GM21360 (cell line): Measurements from ENCODE around the gene PLAAT2.
"Not testable (repeated sequence)": the region's sequence is repeated elsewhere in the genome, so short reads cannot be mapped to it uniquely, and the experiment has no call there.

ENCODE experiments used
- ATAC-seq: cut with Tn5 transposase; IDR thresholded peaks from one replicate; pipeline ENCODE4 v1.9.1; 2021; ENCODE audit warnings: mild to moderate bottlenecking, moderate library complexity; ENCODE audit not compliant: unreplicated experiment

PLAAT2 gene

DNA sequence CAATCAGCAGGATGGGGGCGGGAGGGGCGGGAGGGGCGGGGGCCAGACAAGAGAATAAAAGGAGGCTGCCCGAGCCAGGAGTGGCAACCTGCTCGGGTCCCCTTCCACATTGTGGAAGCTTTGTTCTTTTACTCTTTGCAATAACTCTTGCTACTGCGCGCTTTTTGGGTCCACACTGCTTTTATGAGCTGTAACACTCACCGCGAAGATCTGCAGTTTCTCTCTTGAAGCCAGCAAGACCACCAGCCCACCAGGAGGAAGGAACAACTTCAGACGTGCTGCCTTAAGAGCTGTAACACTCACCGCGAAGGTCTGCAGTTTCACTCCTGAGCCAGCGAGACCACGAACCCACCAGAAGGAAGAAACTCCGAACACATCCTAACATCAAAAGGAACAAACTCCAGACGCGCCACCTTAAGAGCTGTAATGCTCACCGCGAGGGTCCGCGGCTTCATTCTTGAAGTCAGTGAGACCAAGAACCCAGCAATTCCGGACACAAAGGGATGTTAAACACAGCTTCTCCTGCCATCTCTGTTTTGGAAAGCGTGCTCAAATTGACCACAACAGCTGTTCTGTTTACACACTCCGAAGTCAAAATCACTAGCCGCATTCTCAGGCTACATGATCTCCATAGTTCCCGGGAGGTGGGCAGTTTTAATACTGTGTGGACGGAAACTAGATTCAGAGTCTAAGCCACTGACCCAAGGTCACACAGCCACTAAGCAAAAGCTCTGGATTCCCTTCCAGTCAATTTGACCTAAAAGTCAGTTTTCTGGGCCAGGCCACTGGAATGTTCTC is 11.9 kb downstream of the PLAAT2 start:
- no peak for ATAC-seq

DNA sequence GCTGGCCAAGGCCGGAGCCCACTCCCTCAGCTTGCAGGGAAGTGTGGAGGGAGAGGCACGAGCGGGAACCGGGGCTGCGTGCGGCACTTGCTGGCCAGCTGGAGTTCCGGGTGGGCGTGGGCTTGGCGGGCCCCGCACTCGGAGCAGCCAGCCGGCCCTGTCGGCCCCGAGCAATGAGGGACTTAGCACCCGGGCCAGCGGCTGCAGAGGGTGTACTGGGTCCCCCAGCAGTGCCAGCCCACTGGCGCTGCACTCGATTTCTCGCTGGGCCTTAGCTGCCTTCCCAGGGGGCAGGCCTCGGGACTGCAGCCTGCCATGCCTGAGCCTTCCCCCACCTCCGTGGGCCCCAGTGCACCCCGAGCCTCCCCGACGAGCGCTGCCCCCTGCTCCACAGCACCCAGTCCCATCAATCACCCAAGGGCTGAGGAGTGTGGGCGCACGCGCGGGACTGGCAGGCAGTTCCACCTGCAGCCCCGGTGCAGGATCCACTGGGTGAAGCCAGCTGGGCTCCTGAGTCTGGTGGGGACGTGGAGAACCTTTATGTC is 13.0 kb downstream of the PLAAT2 start:
- ATAC-seq = not testable (repeated sequence)

DNA sequence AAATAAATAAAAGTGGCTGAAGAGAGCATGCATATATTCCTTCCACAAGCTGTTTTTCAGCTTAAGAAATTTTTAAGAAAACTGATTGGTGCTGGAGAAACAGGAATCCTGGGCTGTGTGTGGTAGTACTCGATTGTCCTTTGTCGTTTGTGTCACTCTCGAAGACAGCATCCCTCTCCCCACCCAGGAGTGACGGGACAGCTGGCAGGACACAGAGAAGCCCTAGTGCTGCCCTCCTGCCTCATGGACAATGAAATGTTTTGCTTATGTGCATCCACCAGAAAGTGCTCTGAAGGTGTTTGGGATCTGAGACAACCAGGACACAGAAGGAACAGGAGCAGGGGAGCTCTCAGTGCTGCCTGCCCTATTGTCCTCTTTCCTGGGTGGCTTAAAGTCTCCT is 13.8 kb downstream of the PLAAT2 start:
- ATAC-seq = no peak

DNA sequence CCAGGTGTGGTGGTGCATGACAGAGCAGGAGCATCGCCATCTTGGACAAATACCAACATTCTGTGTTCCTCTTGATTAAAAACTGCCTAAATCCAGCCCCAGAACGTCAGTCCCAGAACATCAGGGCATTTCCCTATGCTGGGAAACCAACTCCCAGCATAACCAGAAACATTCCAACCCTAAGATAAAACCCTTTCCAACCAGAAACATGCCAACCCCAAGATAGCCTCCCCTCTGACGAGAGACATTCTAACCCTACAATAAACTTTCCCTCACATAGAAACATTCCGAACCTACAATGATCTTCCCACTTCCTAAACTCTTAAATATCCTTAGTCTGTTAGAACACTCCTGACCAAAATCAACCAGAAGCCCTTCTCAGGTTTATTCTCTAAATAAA is 15.0 kb downstream of the PLAAT2 start:
- ATAC-seq = no peak

DNA sequence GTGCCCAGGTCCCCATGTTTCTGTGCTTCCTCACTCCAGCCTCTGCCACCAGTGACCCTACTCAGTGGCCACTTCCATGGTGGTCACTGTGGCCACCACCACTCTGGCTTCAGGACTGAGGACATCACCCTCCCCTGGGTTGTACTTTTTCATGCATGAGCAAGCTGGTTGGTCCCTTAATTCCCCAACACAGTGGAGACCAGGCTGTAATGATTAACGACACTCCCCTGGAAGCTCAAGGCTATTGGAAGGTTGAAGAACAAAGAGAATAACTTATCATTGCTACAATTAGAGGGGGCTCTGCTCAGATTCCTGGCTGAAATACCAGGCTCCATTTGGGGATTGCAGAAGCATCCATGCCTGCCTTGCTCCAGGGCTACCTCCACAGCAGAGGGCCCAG is 16.1 kb downstream of the PLAAT2 start:
- ATAC-seq = no peak

DNA sequence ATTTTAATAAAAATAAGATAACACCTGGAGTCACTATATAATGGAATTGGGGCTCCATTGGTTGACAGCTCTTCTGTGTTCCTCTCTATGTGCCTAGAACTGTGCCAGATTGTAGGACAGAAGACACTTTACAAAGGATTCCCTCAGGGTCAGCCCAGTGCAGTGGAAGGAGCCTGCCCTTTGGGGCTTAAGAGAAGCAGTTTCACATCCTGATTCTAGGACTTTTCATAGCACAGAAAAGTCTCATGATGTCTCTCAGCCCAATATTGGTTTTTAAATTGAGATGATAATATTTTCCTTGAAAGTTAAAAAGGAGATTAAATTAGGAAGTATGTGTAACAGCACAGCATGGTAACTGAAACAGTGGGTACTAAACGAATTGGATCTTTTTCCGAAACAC is 19.5 kb downstream of the PLAAT2 start:
- no peak for ATAC-seq

DNA sequence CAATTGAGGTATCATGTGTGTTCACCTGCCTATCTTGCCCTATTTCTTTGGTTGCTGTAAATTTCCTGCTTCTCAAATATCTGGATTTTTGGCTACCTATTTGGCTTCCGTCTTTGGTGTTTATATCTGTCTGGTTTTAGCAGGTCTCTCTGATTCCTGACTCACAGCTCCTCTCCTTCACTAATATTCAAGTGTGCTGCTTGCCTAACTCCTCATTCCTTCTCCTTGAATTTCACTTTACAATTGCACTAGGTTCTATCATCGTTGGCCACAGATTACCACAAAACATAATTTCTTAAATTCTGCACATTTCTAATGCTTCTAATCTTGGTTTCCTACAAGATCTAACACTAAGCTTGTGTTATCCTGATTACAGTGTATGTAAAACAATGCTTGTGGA is 20.7 kb downstream of the PLAAT2 start:
- not testable (repeated sequence) for ATAC-seq

DNA sequence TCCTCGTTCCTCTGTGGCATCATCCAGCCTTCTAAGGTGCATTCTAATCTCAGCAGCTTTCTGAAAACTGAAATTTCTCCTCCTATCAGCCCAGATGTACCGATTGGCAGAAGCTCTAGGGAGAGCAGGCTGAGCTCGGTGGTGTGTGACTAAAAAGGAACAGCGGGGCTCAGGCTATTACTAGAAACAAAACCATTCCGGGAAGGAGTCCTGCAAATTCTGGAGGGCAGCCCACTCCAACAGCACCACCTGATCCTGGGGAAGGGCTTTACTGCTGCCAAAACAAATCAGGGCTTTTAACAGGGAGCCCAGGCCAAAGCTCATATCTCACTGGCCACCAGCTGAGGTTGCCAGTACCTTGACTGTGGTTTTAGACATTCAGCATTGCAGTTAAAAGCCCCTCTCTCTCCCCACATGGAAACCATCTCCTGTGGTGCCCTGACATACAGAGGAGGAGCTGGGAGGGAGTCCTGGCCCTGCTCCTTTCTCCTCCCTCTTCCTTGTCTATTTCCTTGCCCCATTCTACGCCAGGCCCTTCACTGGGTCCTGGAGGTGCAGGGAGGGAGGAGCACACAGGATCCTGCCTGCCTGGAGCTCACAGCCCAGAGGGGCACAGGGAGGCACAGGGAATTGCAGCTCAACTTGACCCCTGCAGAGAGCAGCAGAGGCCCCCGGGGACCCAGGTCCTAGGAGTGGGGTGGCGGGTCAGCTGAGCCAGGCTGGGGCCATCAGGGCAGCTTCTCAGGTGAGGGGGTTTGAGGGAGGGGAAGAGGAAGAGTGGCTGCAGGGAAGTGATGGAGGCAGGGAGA is 25.7 kb downstream of the PLAAT2 start:
- ATAC-seq = no peak

DNA sequence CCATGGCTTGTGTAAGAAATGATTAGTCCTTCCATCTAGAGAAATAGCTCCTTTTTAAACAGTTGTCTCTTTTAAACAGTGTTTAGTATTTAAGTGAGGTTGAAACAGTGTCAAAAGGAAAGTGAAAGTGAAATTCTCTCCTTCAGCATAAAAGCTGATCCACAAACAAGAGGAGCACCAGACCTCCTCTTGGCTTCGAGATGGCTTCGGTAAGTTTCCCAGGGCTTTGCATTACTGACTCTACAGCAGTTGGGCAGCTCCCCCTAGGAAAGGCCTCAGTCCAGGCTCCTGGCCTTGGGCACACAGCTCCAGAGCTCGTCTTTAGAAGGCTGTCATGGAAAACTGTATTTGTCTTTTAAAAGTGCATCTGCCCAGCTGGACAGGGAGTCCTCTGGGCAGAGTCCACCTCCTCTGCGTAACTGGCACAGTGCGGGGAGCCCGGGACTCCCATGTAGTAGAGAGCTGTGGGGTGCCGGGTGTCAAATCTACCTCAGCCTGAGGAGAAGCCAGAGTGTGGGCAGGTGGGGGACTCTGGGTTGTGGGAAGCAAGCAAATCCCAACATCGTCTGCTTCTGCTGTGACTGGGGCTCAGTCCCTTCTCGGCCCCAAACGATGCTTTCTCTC is 26.4 kb downstream of the PLAAT2 start, which contains the start of gene PLAAT4:
Gene PLAAT4 (plus strand): TSS at position 140 of the 624 bp plus-strand sequence. CDS start 61 bp downstream, at position 201.
- no peak for ATAC-seq

DNA sequence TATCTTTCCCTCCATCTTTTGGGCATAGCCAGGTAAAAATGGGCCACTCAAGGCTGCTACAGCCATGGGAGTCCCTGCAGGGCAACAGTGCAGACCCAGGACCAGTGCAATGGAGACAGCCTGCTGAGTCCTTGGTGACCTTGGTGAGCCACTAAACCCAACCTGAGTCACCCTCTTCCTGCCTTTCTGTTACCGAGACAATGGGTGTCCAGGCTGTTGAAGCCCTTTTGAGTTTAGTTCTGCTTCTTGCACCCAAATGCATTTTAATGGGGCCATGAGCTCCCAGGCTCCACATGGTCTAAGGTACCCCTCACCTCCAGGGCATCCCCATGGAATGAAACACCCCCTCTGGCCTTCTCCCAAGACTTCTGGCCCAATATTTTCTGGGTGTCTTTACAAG is 27.4 kb downstream of the PLAAT2 start:
- ATAC-seq = no peak

DNA sequence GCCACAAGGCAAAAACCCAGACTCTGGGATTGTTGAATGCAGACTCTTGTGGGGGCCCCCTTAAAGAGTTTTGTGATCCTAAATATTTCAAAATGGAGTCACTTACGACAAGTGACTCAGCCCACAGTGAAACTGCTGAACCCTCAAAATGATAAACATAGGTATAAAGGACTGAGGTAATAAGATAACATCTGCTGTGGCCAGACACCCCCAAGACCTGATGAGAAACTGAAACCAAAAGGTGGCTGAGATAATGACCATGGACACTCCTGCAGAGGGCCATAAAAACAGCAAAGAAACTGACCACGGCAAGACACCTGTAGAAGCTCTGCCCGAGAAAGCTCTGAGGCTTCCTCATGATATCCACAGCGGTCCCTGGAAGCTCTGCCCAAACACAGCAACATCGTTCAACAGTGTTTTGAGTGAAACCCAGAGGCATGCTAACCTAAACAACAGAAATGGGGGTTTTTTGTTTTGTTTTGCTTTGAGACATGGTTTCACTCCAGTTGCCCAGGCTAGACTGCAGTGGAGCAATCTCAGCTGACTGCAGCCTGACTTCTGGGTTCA is 28.2 kb downstream of the PLAAT2 start:
- ATAC-seq = no peak

DNA sequence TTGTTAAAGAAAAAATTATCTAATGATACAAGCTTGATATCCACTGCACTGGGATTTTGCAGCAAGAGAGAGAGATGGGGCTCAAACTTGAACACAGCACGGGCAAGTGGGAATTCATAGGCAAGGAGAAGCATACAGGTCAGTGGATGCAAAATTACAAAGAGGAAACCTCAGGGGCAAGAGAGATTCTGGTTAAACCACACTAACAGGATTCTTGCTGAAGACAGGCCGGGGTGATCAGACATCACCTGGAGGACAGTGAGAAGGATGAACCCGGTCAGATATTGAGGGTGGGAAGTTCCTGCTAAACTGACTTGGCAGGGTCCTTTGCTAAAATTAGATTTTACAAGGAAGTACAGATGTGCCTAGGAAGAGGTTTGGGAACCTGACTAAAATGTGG is 29.1 kb downstream of the PLAAT2 start:
- ATAC-seq = no peak

DNA sequence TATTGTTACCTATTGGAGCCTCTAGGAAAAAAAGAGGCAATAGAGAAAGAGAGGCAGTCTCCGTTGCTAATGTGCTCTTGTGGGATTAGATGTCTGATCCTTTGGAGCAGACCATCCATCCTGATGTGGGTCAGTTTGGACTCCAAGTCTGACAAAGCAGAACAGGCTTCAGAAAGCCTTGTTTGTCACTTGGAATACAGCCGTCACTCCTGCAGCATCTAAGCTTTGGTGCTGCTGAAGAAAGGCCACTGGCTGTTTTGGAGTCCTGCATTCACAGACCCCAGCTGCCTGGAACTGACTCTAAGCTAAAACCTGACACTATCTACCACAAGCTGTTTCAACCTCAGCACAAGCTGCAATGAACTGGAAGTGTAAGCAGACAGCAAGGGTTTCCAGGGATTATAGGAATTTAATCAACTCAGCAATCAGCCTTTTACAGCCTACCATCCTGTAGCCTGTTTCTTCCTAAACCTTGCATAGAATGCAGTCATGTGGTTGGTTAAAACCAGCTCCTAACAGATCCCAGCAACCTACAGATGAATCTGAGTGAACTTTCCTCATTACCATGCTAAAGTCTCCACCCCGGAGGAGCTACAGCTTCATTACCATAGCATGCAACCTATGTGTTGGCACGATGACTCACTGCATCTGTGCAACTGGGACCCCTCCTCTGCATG is 30.2 kb downstream of the PLAAT2 start:
- no peak for ATAC-seq

DNA sequence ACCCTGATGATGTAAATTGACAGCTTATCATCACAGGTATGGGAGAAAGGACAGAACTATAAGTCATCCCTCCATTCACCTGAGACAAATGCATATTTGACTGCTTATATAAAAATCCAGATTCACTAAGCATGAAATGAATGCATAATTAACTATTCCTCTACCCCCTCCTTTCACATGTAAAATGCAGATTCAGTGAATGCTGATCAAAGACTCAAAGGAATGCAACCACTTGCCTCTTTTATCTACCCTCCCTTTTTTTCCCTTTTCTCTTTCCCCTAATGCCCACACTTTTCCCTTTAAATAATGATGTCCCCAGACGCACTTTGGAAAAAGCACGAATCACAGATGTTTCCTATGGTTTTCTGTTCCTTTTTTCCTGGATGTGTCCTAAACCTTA is 31.1 kb downstream of the PLAAT2 start:
- ATAC-seq = no peak

DNA sequence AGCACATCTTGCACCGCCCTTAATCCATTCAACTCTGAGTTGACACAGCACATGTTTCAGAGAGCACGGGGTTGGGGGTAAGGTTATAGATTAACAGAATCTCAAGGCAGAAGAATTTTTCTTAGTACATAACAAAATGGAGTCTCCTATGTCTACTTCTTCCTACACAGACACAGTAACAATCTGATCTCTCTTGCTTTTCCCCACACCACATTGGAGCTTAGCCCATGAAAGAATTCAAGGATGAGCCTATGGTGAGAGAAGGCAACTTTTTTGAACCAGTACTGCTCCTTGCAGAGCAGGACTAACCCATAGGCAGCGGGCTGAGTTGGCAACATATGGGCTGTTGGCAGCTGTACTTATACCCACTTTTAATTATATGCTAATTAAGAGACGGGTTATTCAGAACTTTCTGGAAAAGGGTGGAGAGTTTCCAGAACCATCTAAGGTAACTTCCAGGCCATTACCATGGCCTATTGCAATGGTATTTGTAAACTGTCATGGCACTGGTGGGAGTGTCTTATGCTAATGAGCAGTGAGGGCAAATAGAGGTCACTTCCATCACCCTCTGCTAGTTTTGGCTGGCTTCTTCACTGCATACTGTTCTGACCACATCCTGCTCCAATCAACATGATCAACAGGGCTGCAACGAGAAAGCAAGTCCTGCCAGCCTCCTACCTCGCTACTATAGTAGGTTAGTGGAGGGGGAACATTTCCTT is 31.9 kb downstream of the PLAAT2 start:
- peak; percentile 78 for ATAC-seq

DNA sequence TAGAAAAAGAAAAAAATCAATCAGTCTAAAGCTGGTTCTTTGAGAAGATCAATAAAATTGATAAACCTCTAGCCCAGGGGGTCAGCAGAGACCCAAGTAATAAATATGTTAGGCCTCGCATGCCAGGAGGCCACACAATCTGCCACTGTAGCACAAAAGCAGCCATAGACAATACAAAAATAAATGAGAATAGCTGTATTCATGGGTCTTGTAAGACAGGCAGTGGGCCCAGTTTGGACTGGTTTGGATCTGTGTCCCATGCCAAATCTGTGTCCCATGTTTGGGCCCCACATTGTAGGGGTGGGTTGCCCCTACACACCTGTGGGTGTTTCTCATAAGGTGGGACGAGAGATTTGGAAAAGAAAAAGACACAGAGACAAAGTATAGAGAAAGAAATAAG is 33.2 kb downstream of the PLAAT2 start:
- ATAC-seq = no peak

DNA sequence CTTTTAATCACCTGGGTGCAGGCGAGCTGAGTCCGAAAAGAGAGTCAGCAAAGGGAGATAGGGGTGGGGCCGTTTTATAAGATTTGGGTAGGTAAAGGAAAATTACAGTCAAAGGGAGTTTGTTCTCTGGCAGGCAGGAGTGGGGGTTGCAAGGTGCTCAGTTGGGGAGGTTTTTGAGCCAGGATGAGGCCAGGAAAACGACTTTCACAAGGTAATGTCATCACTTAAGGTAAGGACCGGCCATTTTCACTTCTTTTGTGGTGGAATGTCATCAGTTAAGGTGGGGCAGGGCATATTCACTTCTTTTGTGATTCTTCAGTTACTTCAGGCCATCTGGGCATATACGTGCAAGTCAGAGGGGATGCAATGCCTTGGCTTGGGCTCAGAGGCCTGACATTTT is 33.8 kb downstream of the PLAAT2 start:
- not testable (repeated sequence) for ATAC-seq

DNA sequence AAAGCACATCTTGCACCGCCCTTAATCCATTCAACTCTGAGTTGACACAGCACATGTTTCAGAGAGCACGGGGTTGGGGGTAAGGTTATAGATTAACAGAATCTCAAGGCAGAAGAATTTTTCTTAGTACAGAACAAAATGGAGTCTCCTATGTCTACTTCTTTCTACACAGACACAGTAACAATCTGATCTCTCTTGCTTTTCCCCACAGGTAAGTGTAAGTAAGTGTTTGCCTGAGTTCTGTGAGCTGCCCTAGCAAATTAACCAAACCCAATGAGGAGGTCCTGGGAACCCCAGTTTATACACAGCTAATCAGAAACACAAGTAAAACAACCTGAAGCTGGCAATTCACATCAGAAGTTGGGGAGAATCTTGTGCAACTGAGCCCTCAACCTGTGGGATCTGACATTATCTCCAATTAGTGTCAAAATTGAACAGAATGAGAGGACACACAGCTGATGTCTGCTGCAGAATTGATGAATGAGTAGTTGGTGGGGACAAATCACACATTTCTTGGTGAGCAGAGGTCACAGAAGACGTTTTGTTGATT is 34.4 kb downstream of the PLAAT2 start:
- ATAC-seq = not testable (repeated sequence)

DNA sequence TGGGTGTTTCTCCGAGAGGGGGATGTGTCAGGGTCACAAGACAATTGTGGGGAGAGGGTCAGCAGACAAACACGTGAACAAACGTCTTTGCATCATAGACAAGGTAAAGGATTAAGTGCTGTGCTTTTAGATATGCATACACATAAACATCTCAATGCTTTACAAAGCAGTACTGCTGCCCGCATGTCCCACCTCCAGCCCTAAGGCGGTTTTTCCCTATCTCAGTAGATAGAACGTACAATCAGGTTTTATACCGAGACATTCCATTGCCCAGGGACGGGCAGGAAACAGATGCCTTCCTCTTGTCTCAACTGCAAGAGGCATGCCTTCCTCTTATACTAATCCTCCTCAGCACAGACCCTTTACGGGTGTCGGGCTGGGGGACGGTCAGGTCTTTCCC is 35.0 kb downstream of the PLAAT2 start:
- not testable (repeated sequence) for ATAC-seq

DNA sequence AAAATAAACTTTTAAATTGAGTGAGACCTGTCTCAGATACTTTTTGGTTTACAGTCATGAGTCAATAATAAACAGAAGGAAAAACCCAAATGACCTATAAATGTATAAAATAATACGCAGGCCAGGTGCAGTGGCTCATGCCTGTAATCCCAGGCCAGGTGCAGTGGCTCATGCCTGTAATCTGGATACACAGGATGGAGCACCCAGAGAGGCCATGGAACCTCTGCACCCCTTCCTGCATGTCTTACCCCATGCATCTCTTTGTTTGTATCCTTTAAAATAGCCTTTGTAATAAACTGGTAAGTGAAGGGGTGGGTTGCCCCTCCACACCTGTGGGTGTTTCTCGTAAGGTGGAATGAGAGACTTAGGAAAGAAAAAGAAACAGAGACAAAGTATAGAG is 35.5 kb downstream of the PLAAT2 start:
- no peak for ATAC-seq
